Measurements from ENCODE around the gene PLXNA4. TPM values are rescaled to one million over a fixed set of nuclear protein-coding genes. Genes with fewer than 3 reads are reported as not detected.

Gene PLXNA4
- total and polyA plus RNA-seq, 2 donors (not counting 1 experiment from before 2014, with no cell fraction given), result not detected

DNA sequence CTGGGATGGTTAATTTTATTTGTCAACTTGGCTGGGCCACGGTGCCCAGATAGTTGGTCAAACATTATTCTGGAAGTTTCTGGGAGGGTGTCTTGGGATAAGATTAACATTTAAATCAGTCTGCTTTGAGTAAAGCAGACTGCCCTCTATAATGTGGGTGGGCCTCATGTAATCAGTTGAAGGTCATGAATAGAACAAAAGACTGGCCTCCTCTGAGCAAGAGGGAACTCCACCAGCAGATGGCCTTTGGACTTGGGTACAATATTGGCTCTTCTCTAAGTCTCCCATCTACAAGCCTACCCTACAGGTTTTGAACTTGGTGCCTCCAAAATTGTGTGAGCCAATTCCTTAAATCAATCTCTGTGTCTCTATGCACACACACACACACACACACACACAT lies 61.8 kb downstream of the PLXNA4 start:
- Histone ChIP-seq H3K4me2 (replicated peaks; ENCODE audit: low read depth, low read length, poor library complexity, severe bottlenecking) (no peak overlapping the region), H2AFZ (ENCODE audit: insufficient read depth, low read depth, low read length, poor library complexity, severe bottlenecking) (no peak overlapping the region), H3K79me2 (ENCODE audit: control insufficient read depth, insufficient read depth, low read length) (no peaks in the 10 kb centered on the region), H4K20me1 (ENCODE audit: control insufficient read depth, insufficient read depth, low read length, poor library complexity, severe bottlenecking) (no peaks in the 10 kb centered on the region), H3K27me3 (replicated peaks in 1 of 4; ENCODE audit: control extremely low read depth in 1 of 4, control insufficient read depth in 3 of 4, insufficient read depth in 4 of 4, low read length in 3 of 4) (no peaks in the 10 kb centered on the region), H3K9me3 (ENCODE audit: control extremely low read depth in 1 of 3, control insufficient read depth in 2 of 3, insufficient read depth in 1 of 3, low read length in 2 of 3) (no peaks in the 10 kb centered on the region), H3K4me1 (ENCODE audit: control insufficient read depth in 2 of 2, insufficient read depth in 2 of 2, low read length in 2 of 2) (no peaks in the 10 kb centered on the region), H3K9ac (ENCODE audit: low read length) (no peak overlapping the region), H3K36me3 (replicated peaks in 1 of 2; ENCODE audit: control extremely low read depth in 1 of 2, control insufficient read depth in 1 of 2, extremely low read depth in 1 of 2, insufficient read depth in 2 of 2, low read length in 1 of 2) (no peaks in the 10 kb centered on the region), H3K4me3 (ENCODE audit: control extremely low read depth in 1 of 5, extremely low read depth in 1 of 5, insufficient read depth in 1 of 5, low read depth in 2 of 5, low read length in 4 of 5) (no peak overlapping the region), H3K27ac (ENCODE audit: low read length in 2 of 2) (no peak overlapping the region)
- 86% methylated on average over 1 of the region's 1 CpG for WGBS (ENCODE audit: insufficient coverage)
- H3K4me3 Mint-ChIP-seq, result no peak overlapping the region
- POLR2A ChIA-PET, result no interaction called here
- H3K4me1 Mint-ChIP-seq, result no peaks in the 10 kb centered on the region
- no peak for DNase-seq
- H3K9me3 Mint-ChIP-seq (ENCODE audit: insufficient read depth), result no peaks in the 10 kb centered on the region
- intact Hi-C loops (cut with micrococcal nuclease), result no loop called here
- no peak for TF ChIP-seq EZH2 (IDR thresholded peaks at IDR 0.05; ENCODE audit: borderline replicate concordance, insufficient read depth, low read depth, low read length, poor library complexity, severe bottlenecking)
- no peak overlapping the region for H3K27ac Mint-ChIP-seq
- CTCF ChIA-PET, result no interaction called here
- H3K27me3 Mint-ChIP-seq, result peaks cover 4% of the 10 kb centered on the region
- no peak for ATAC-seq (ENCODE audit: low read depth)

- H3K9me3 Mint-ChIP-seq (ENCODE audit: insufficient read depth), result no peaks in the 10 kb centered on the region
Measured at GRCh38 chr7:132511921-132512320, 64.3 kb downstream of the PLXNA4 start.

More at GRCh38 chr7:132511921-132512320, 64.3 kb downstream of the PLXNA4 start:
- no peaks in the 10 kb centered on the region for H3K27me3 ChIP-seq (replicated peaks in 1 of 4; ENCODE audit: control extremely low read depth in 1 of 4, control insufficient read depth in 3 of 4, insufficient read depth in 4 of 4, low read length in 3 of 4)
- no peak overlapping the region for H3K4me3 ChIP-seq (ENCODE audit: control extremely low read depth in 1 of 5, extremely low read depth in 1 of 5, insufficient read depth in 1 of 5, low read depth in 2 of 5, low read length in 4 of 5)
- ChIA-PET POLR2A (no interaction called here), CTCF (no interaction called here)
- Mint-ChIP-seq H3K27me3 (peaks cover 4% of the 10 kb centered on the region), H3K4me3 (no peak overlapping the region), H3K4me1 (no peaks in the 10 kb centered on the region), H3K27ac (no peak overlapping the region)
- DNase-seq (no peak), ATAC-seq (ENCODE audit: low read depth) (no peak)
- no peaks in the 10 kb centered on the region for H4K20me1 ChIP-seq (ENCODE audit: control insufficient read depth, insufficient read depth, low read length, poor library complexity, severe bottlenecking)
- no peaks in the 10 kb centered on the region for H3K4me1 ChIP-seq (ENCODE audit: control insufficient read depth in 2 of 2, insufficient read depth in 2 of 2, low read length in 2 of 2)
- H2AFZ ChIP-seq (ENCODE audit: insufficient read depth, low read depth, low read length, poor library complexity, severe bottlenecking), result no peak overlapping the region
- WGBS (ENCODE audit: insufficient coverage), result 79% methylated on average over 8 of the region's 8 CpGs
- TF ChIP-seq, protein P1, sequence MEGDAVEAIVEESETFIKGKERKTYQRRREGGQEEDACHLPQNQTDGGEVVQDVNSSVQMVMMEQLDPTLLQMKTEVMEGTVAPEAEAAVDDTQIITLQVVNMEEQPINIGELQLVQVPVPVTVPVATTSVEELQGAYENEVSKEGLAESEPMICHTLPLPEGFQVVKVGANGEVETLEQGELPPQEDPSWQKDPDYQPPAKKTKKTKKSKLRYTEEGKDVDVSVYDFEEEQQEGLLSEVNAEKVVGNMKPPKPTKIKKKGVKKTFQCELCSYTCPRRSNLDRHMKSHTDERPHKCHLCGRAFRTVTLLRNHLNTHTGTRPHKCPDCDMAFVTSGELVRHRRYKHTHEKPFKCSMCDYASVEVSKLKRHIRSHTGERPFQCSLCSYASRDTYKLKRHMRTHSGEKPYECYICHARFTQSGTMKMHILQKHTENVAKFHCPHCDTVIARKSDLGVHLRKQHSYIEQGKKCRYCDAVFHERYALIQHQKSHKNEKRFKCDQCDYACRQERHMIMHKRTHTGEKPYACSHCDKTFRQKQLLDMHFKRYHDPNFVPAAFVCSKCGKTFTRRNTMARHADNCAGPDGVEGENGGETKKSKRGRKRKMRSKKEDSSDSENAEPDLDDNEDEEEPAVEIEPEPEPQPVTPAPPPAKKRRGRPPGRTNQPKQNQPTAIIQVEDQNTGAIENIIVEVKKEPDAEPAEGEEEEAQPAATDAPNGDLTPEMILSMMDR (IDR thresholded peaks at IDR 0.05), result no peak
- no peak for TF ChIP-seq EZH2 (IDR thresholded peaks at IDR 0.05; ENCODE audit: borderline replicate concordance, insufficient read depth, low read depth, low read length, poor library complexity, severe bottlenecking)
- intact Hi-C loops (cut with micrococcal nuclease), result no loop called here
- H3K9ac ChIP-seq (ENCODE audit: low read length), result no peak overlapping the region
- H3K9me3 ChIP-seq (ENCODE audit: control extremely low read depth in 1 of 3, control insufficient read depth in 2 of 3, insufficient read depth in 1 of 3, low read length in 2 of 3), result peaks cover 0 to 3% (median 0%) of the 10 kb centered on the region in 3 donors
- no peak overlapping the region for H3K27ac ChIP-seq (ENCODE audit: low read length in 2 of 2)
- no peaks in the 10 kb centered on the region for H3K36me3 ChIP-seq (replicated peaks in 1 of 2; ENCODE audit: control extremely low read depth in 1 of 2, control insufficient read depth in 1 of 2, extremely low read depth in 1 of 2, insufficient read depth in 2 of 2, low read length in 1 of 2)
- no peak overlapping the region for H3K4me2 ChIP-seq (replicated peaks; ENCODE audit: low read depth, low read length, poor library complexity, severe bottlenecking)
- H3K79me2 ChIP-seq (ENCODE audit: control insufficient read depth, insufficient read depth, low read length), result no peaks in the 10 kb centered on the region

Measured in B cell (primary cell).